Memory B cell (primary cell): ENCODE measurements around the gene USP20.
A peak's percentile ranks its signal among the peaks of the same experiment; 100 is the strongest.
"Not testable (repeated sequence)": the region's sequence is repeated elsewhere in the genome, so short reads cannot be mapped to it uniquely, and the experiment has no call there.

Experiments
- ATAC-seq: fragments of 150-1000 bp; cut with Tn5 transposase; 2 replicates; pipeline ENCODE4 v1.10.0; 2021; ENCODE audit warnings: low read depth, mild to moderate bottlenecking, moderate library complexity
- DNase-seq, 2 donors: peaks; one replicate each; pipeline ENCODE4 v3.0.0; 2022; ENCODE audit warnings: low spot score in 2 of 2
- H3K27ac Mint-ChIP-seq: one replicate; pipeline ENCODE4 v1.8.0; 2022; ENCODE audit warnings: mild to moderate bottlenecking, moderate library complexity, mixed read lengths
- H3K27me3 Mint-ChIP-seq: one replicate; pipeline ENCODE4 v1.8.0; 2022; ENCODE audit warnings: mixed read lengths
- H3K36me3 Mint-ChIP-seq: one replicate; pipeline ENCODE4 v1.8.0; 2022; ENCODE audit warnings: mild to moderate bottlenecking, mixed read lengths
- H3K4me1 Mint-ChIP-seq: one replicate; pipeline ENCODE4 v1.8.0; 2022; ENCODE audit warnings: mixed read lengths
- H3K4me3 Mint-ChIP-seq: one replicate; pipeline ENCODE4 v1.8.0; 2022; ENCODE audit warnings: mild to moderate bottlenecking, moderate library complexity, mixed read lengths
- H3K9me3 Mint-ChIP-seq: one replicate; pipeline ENCODE4 v1.8.0; 2022; ENCODE audit warnings: mixed read lengths

Gene USP20

GRCh38 chr9:129835128-129835859 is at the start of gene USP20, which contains the start of gene C9orf78:
Gene USP20 (plus strand): TSS chr9:129835458. CDS start chr9:129852556, 17,098 bp downstream.
Gene C9orf78 (minus strand): TSS chr9:129835275. CDS start chr9:129835221, 54 bp downstream.
- peaks cover 34% of the 10 kb centered on the region for H3K4me1 Mint-ChIP-seq
- H3K36me3 Mint-ChIP-seq: peaks cover 10% of the 10 kb centered on the region
- peak; percentile 90 for ATAC-seq
- H3K9me3 Mint-ChIP-seq: no peaks in the 10 kb centered on the region
- H3K27ac Mint-ChIP-seq: peak within 1 kb of the TSS; percentile 94
- no peaks in the 10 kb centered on the region for H3K27me3 Mint-ChIP-seq
- peak within 1 kb of the TSS; percentile 96 for H3K4me3 Mint-ChIP-seq
- DNase-seq: peak; percentile 95 to 96

GRCh38 chr9:129785866-129786265 is 49.4 kb upstream of the USP20 start:
- H3K27ac Mint-ChIP-seq: no peak overlapping the region
- no peak for DNase-seq
- H3K36me3 Mint-ChIP-seq: no peaks in the 10 kb centered on the region
- no peak for ATAC-seq
- H3K4me3 Mint-ChIP-seq: no peak overlapping the region
- no peaks in the 10 kb centered on the region for H3K9me3 Mint-ChIP-seq
- H3K27me3 Mint-ChIP-seq: peaks cover 14% of the 10 kb centered on the region
- peaks cover 6% of the 10 kb centered on the region for H3K4me1 Mint-ChIP-seq

- peaks cover 14% of the 10 kb centered on the region for H3K27me3 Mint-ChIP-seq
- DNase-seq: no peak
- H3K27ac Mint-ChIP-seq: no peak overlapping the region
- H3K4me3 Mint-ChIP-seq: no peak overlapping the region
- H3K9me3 Mint-ChIP-seq: no peaks in the 10 kb centered on the region
- ATAC-seq: no peak
- no peaks in the 10 kb centered on the region for H3K36me3 Mint-ChIP-seq
- H3K4me1 Mint-ChIP-seq: peaks cover 6% of the 10 kb centered on the region
Observed at GRCh38 chr9:129786481-129786880, 48.8 kb upstream of the USP20 start.

GRCh38 chr9:129794549-129794948 is 40.7 kb upstream of the USP20 start:
- no peak overlapping the region for H3K4me3 Mint-ChIP-seq
- H3K9me3 Mint-ChIP-seq: no peaks in the 10 kb centered on the region
- DNase-seq: no peak
- H3K27ac Mint-ChIP-seq: no peak overlapping the region
- H3K36me3 Mint-ChIP-seq: no peaks in the 10 kb centered on the region
- peaks cover 10% of the 10 kb centered on the region for H3K27me3 Mint-ChIP-seq
- H3K4me1 Mint-ChIP-seq: peaks cover 2% of the 10 kb centered on the region
- ATAC-seq: no peak

- H3K4me3 Mint-ChIP-seq, DNase-seq, H3K36me3 Mint-ChIP-seq, ATAC-seq, H3K9me3 Mint-ChIP-seq, H3K27me3 Mint-ChIP-seq, H3K27ac Mint-ChIP-seq, H3K4me1 Mint-ChIP-seq: not testable (repeated sequence)
Observed at GRCh38 chr9:129796029-129796428, 39.2 kb upstream of the USP20 start.

GRCh38 chr9:129798973-129799372 is 36.3 kb upstream of the USP20 start:
- no peak overlapping the region for H3K4me3 Mint-ChIP-seq
- H3K27ac Mint-ChIP-seq: no peak overlapping the region
- H3K4me1 Mint-ChIP-seq: no peaks in the 10 kb centered on the region
- no peaks in the 10 kb centered on the region for H3K36me3 Mint-ChIP-seq
- peaks cover 8% of the 10 kb centered on the region for H3K27me3 Mint-ChIP-seq
- H3K9me3 Mint-ChIP-seq: no peaks in the 10 kb centered on the region
- ATAC-seq (no peak), DNase-seq (no peak)

- Mint-ChIP-seq H3K9me3 (no peaks in the 10 kb centered on the region), H3K27ac (no peak overlapping the region), H3K4me1 (peaks cover 5% of the 10 kb centered on the region), H3K4me3 (peak overlapping the region; percentile 66), H3K27me3 (no peaks in the 10 kb centered on the region), H3K36me3 (no peaks in the 10 kb centered on the region)
- ATAC-seq (no peak), DNase-seq (no peak)
Observed at GRCh38 chr9:129801504-129801903, 33.8 kb upstream of the USP20 start.

GRCh38 chr9:129802833-129803675 is 32.2 kb upstream of the USP20 start, which contains the start of gene TOR1B:
Gene TOR1B (plus strand): TSS chr9:129803184. CDS start chr9:129803213, 29 bp downstream.
- Mint-ChIP-seq H3K27me3 (no peaks in the 10 kb centered on the region), H3K36me3 (no peaks in the 10 kb centered on the region), H3K4me1 (peaks cover 5% of the 10 kb centered on the region), H3K9me3 (no peaks in the 10 kb centered on the region), H3K27ac (peak within 1 kb of the TSS; percentile 75), H3K4me3 (peak within 1 kb of the TSS; percentile 96)
- DNase-seq (peak; percentile 95 to 99), ATAC-seq (peak; percentile 95)

- no peaks in the 10 kb centered on the region for H3K27me3 Mint-ChIP-seq
- peak overlapping the region; percentile 96 for H3K4me3 Mint-ChIP-seq
- no peak for DNase-seq
- no peak for ATAC-seq
- H3K9me3 Mint-ChIP-seq: no peaks in the 10 kb centered on the region
- no peaks in the 10 kb centered on the region for H3K36me3 Mint-ChIP-seq
- no peak overlapping the region for H3K27ac Mint-ChIP-seq
- peaks cover 5% of the 10 kb centered on the region for H3K4me1 Mint-ChIP-seq
Observed at GRCh38 chr9:129803676-129804060, 31.6 kb upstream of the USP20 start.

GRCh38 chr9:129806061-129806460 is 29.2 kb upstream of the USP20 start:
- H3K4me3 Mint-ChIP-seq: no peak overlapping the region
- peaks cover 8% of the 10 kb centered on the region for H3K4me1 Mint-ChIP-seq
- H3K27me3 Mint-ChIP-seq: no peaks in the 10 kb centered on the region
- peaks cover 5% of the 10 kb centered on the region for H3K36me3 Mint-ChIP-seq
- no peak overlapping the region for H3K27ac Mint-ChIP-seq
- ATAC-seq: no peak
- DNase-seq: no peak
- no peaks in the 10 kb centered on the region for H3K9me3 Mint-ChIP-seq

GRCh38 chr9:129809346-129809745 is 25.9 kb upstream of the USP20 start:
- no peak for ATAC-seq
- no peak overlapping the region for H3K27ac Mint-ChIP-seq
- H3K9me3 Mint-ChIP-seq: no peaks in the 10 kb centered on the region
- peaks cover 8% of the 10 kb centered on the region for H3K36me3 Mint-ChIP-seq
- no peaks in the 10 kb centered on the region for H3K27me3 Mint-ChIP-seq
- H3K4me3 Mint-ChIP-seq: no peak overlapping the region
- no peak for DNase-seq
- H3K4me1 Mint-ChIP-seq: peaks cover 12% of the 10 kb centered on the region

GRCh38 chr9:129810116-129810515 is 25.1 kb upstream of the USP20 start:
- H3K27ac Mint-ChIP-seq: no peak overlapping the region
- no peak for ATAC-seq

GRCh38 chr9:129810788-129811187 is 24.5 kb upstream of the USP20 start:
- Mint-ChIP-seq H3K36me3 (peaks cover 13% of the 10 kb centered on the region), H3K4me3 (no peak overlapping the region)
- DNase-seq: no peak

More at GRCh38 chr9:129810116-129810515, 25.1 kb upstream of the USP20 start:
- no peaks in the 10 kb centered on the region for H3K27me3 Mint-ChIP-seq
- no peak overlapping the region for H3K4me3 Mint-ChIP-seq
- H3K4me1 Mint-ChIP-seq: peaks cover 14% of the 10 kb centered on the region
- peaks cover 12% of the 10 kb centered on the region for H3K36me3 Mint-ChIP-seq
- DNase-seq: no peak
- no peaks in the 10 kb centered on the region for H3K9me3 Mint-ChIP-seq

GRCh38 chr9:129811967-129812363 is 23.3 kb upstream of the USP20 start:
- peaks cover 13% of the 10 kb centered on the region for H3K4me1 Mint-ChIP-seq
- H3K4me3 Mint-ChIP-seq: no peak overlapping the region
- H3K27ac Mint-ChIP-seq: no peak overlapping the region
- ATAC-seq: peak; percentile 46
- no peaks in the 10 kb centered on the region for H3K9me3 Mint-ChIP-seq
- H3K27me3 Mint-ChIP-seq: no peaks in the 10 kb centered on the region
- no peak for DNase-seq
- H3K36me3 Mint-ChIP-seq: peaks cover 20% of the 10 kb centered on the region

More at GRCh38 chr9:129810788-129811187, 24.5 kb upstream of the USP20 start:
- Mint-ChIP-seq H3K4me1 (peaks cover 14% of the 10 kb centered on the region), H3K27me3 (no peaks in the 10 kb centered on the region), H3K9me3 (no peaks in the 10 kb centered on the region), H3K27ac (no peak overlapping the region)
- no peak for ATAC-seq
